ENCODE data around the gene MCU. TPM values are rescaled to one million over a fixed set of nuclear protein-coding genes. Genes with fewer than 3 reads are reported as not detected.

MCU gene
- total and polyA plus RNA-seq, 2 donors (not counting 1 experiment from before 2014, with no cell fraction given): 11.7 to 21.1 TPM

- Histone ChIP-seq H3K4me2 (replicated peaks; ENCODE audit: low read depth, low read length, poor library complexity, severe bottlenecking) (no peak overlapping the region), H3K27me3 (replicated peaks in 1 of 4; ENCODE audit: control extremely low read depth in 1 of 4, control insufficient read depth in 3 of 4, insufficient read depth in 4 of 4, low read length in 3 of 4) (no peaks in the 10 kb centered on the region), H3K9me3 (ENCODE audit: control extremely low read depth in 1 of 3, control insufficient read depth in 2 of 3, insufficient read depth in 1 of 3, low read length in 2 of 3) (no peaks in the 10 kb centered on the region), H3K4me1 (ENCODE audit: control insufficient read depth in 2 of 2, insufficient read depth in 2 of 2, low read length in 2 of 2) (peaks cover 0 to 3% of the 10 kb centered on the region in 2 donors), H3K27ac (ENCODE audit: low read length in 2 of 2) (no peak overlapping the region), H3K9ac (ENCODE audit: low read length) (no peak overlapping the region), H3K79me2 (ENCODE audit: control insufficient read depth, insufficient read depth, low read length) (no peaks in the 10 kb centered on the region), H2AFZ (ENCODE audit: insufficient read depth, low read depth, low read length, poor library complexity, severe bottlenecking) (no peak overlapping the region), H4K20me1 (ENCODE audit: control insufficient read depth, insufficient read depth, low read length, poor library complexity, severe bottlenecking) (peaks cover 4% of the 10 kb centered on the region), H3K36me3 (replicated peaks in 1 of 2; ENCODE audit: control extremely low read depth in 1 of 2, control insufficient read depth in 1 of 2, extremely low read depth in 1 of 2, insufficient read depth in 2 of 2, low read length in 1 of 2) (no peaks in the 10 kb centered on the region), H3K4me3 (ENCODE audit: control extremely low read depth in 1 of 5, extremely low read depth in 1 of 5, insufficient read depth in 1 of 5, low read depth in 2 of 5, low read length in 4 of 5) (no peak overlapping the region)
- intact Hi-C loops (cut with micrococcal nuclease): no loop called here
- DNase-seq: no peak
- no peak for TF ChIP-seq CTCF (IDR thresholded peaks at IDR 0.05)
- H3K27me3 Mint-ChIP-seq: no peaks in the 10 kb centered on the region
- no peaks in the 10 kb centered on the region for H3K9me3 Mint-ChIP-seq (ENCODE audit: insufficient read depth)
- ChIA-PET POLR2A (no interaction called here), CTCF (no interaction called here)
- H3K27ac Mint-ChIP-seq: no peak overlapping the region
- peaks cover 32% of the 10 kb centered on the region for H3K4me1 Mint-ChIP-seq
- WGBS (ENCODE audit: insufficient coverage): no CpG with 5 or more reads among the region's 1 CpG
- ATAC-seq (ENCODE audit: low read depth): no peak
- no peak overlapping the region for H3K4me3 Mint-ChIP-seq
Observed at GRCh38 chr10:72735288-72735936, 43.5 kb downstream of the MCU start.

- Histone ChIP-seq H3K79me2 (ENCODE audit: control insufficient read depth, insufficient read depth, low read length) (no peaks in the 10 kb centered on the region), H3K9me3 (ENCODE audit: control extremely low read depth in 1 of 3, control insufficient read depth in 2 of 3, insufficient read depth in 1 of 3, low read length in 2 of 3) (no peaks in the 10 kb centered on the region), H3K9ac (ENCODE audit: low read length) (no peak overlapping the region), H3K4me3 (ENCODE audit: control extremely low read depth in 1 of 5, extremely low read depth in 1 of 5, insufficient read depth in 1 of 5, low read depth in 2 of 5, low read length in 4 of 5) (no peak overlapping the region), H2AFZ (ENCODE audit: insufficient read depth, low read depth, low read length, poor library complexity, severe bottlenecking) (no peak overlapping the region), H3K27ac (ENCODE audit: low read length in 2 of 2) (no peak overlapping the region), H3K4me1 (ENCODE audit: control insufficient read depth in 2 of 2, insufficient read depth in 2 of 2, low read length in 2 of 2) (peaks cover 0 to 3% of the 10 kb centered on the region in 2 donors), H3K4me2 (replicated peaks; ENCODE audit: low read depth, low read length, poor library complexity, severe bottlenecking) (no peak overlapping the region), H4K20me1 (ENCODE audit: control insufficient read depth, insufficient read depth, low read length, poor library complexity, severe bottlenecking) (peaks cover 4% of the 10 kb centered on the region), H3K27me3 (replicated peaks in 1 of 4; ENCODE audit: control extremely low read depth in 1 of 4, control insufficient read depth in 3 of 4, insufficient read depth in 4 of 4, low read length in 3 of 4) (no peaks in the 10 kb centered on the region), H3K36me3 (replicated peaks in 1 of 2; ENCODE audit: control extremely low read depth in 1 of 2, control insufficient read depth in 1 of 2, extremely low read depth in 1 of 2, insufficient read depth in 2 of 2, low read length in 1 of 2) (no peaks in the 10 kb centered on the region)
- no peak overlapping the region for H3K4me3 Mint-ChIP-seq
- intact Hi-C loops (cut with micrococcal nuclease): no loop called here
- peaks cover 32% of the 10 kb centered on the region for H3K4me1 Mint-ChIP-seq
- no peaks in the 10 kb centered on the region for H3K27me3 Mint-ChIP-seq
- WGBS (ENCODE audit: insufficient coverage): no CpG with 5 or more reads among the region's 1 CpG
- DNase-seq: no peak
- ChIA-PET CTCF (interaction anchor here (0.7 kb wide), 1 partner anchor 160 kb away, joined by 3 read pairs; no protein-coding TSS in a partner anchor), POLR2A (no interaction called here)
- H3K9me3 Mint-ChIP-seq (ENCODE audit: insufficient read depth): no peaks in the 10 kb centered on the region
- no peak overlapping the region for H3K27ac Mint-ChIP-seq
- TF ChIP-seq CTCF (IDR thresholded peaks at IDR 0.05) (no peak), EZH2 (IDR thresholded peaks at IDR 0.05; ENCODE audit: borderline replicate concordance, insufficient read depth, low read depth, low read length, poor library complexity, severe bottlenecking) (no peak)
- ATAC-seq (ENCODE audit: low read depth): no peak
Observed at GRCh38 chr10:72736176-72736827, 44.4 kb downstream of the MCU start.

Data from B cell (primary cell).